HEK293 (cell line): ENCODE measurements around the gene RBMXL3.
"Not testable (repeated sequence)": the region's sequence is repeated elsewhere in the genome, so short reads cannot be mapped to it uniquely, and the experiment has no call there.

ENCODE experiments used
- CTCF ChIA-PET: fragments of 350-600 bp; formaldehyde crosslinking; extraction: SDS; loops from one replicate; lab custom pipeline; 2021; ENCODE audit warnings: antibody characterized with exemption; lab: Yijun Ruan, JAX
- POLR2A ChIA-PET: fragments of 300-600 bp; formaldehyde crosslinking; extraction: SDS; loops from one replicate; lab custom pipeline; 2020; ENCODE audit warnings: antibody characterized with exemption, inconsistent platforms; lab: Yijun Ruan, JAX
- H3K27ac ChIP-seq: fragments of 200-500 bp; sonication (Bioruptor generic); 2 replicates; pipeline ENCODE4 v1.5.1; 2014; ENCODE audit warnings: low read depth, low read length, control low read depth, inconsistent platforms; ENCODE audit errors: extremely low read depth
- H3K36me3 ChIP-seq, 2 experiments: fragments of 200-500 bp in 1 of 2; sonication (Bioruptor generic) in 1 of 2; 1 replicate in 1 of 2; 2 replicates in 1 of 2; pipeline ENCODE4 v1.5.1; 2014 to 2017; ENCODE audit warnings: inconsistent platforms in 2 of 2, low read length in 2 of 2; ENCODE audit not compliant: control insufficient read depth in 2 of 2, insufficient read depth in 1 of 2
- H3K4me1 ChIP-seq: fragments of 200-500 bp; sonication (Bioruptor generic); 2 replicates; pipeline ENCODE4 v1.5.1; 2014; ENCODE audit warnings: mild to moderate bottlenecking, low read length, inconsistent platforms; ENCODE audit not compliant: control insufficient read depth, insufficient read depth
- H3K4me3 ChIP-seq: 2 replicates; pipeline ENCODE4 v1.5.1; 2011; ENCODE audit warnings: low read depth, mild to moderate bottlenecking, control low read depth, low read length, moderate library complexity
- H3K9me3 ChIP-seq: fragments of 200-500 bp; sonication (Bioruptor generic); 2 replicates; pipeline ENCODE4 v1.5.1; 2014; ENCODE audit warnings: low read depth, low read length, inconsistent platforms; ENCODE audit not compliant: control insufficient read depth, insufficient read depth
- CTCF ChIP-seq: fragments of 450-650 bp; formaldehyde crosslinking; IDR thresholded peaks from 2 replicates; pipeline ENCODE4 v1.5.1; 2016; ENCODE audit warnings: missing biosample characterization, missing genetic modification characterization
- PRDM1 ChIP-seq: fragments of 450-650 bp; formaldehyde crosslinking; IDR thresholded peaks from 2 replicates; pipeline ENCODE4; 2016; ENCODE audit warnings: missing biosample characterization, missing genetic modification characterization
- TCF7L2 ChIP-seq: IDR thresholded peaks from 2 replicates; pipeline ENCODE4 v1.6.1; 2011; ENCODE audit warnings: low read depth, mild to moderate bottlenecking, inconsistent platforms, low read length, moderate library complexity, borderline replicate concordance
- ZBTB20 ChIP-seq: fragments of 450-650 bp; formaldehyde crosslinking; IDR thresholded peaks from 2 replicates; pipeline ENCODE4 v1.5.1; 2016; ENCODE audit warnings: missing biosample characterization, missing genetic modification characterization
- ZFP37 ChIP-seq: fragments of 450-650 bp; formaldehyde crosslinking; IDR thresholded peaks from 2 replicates; pipeline ENCODE4 v1.5.1; 2016; ENCODE audit warnings: missing biosample characterization, missing genetic modification characterization
- ZFP69B ChIP-seq: fragments of 450-650 bp; formaldehyde crosslinking; IDR thresholded peaks from 2 replicates; pipeline ENCODE4 v1.5.1; 2016; ENCODE audit warnings: missing biosample characterization, missing genetic modification characterization
- ZNF112 ChIP-seq: fragments of 450-650 bp; formaldehyde crosslinking; IDR thresholded peaks from 2 replicates; pipeline ENCODE4 v1.5.0; 2017; ENCODE audit warnings: missing biosample characterization, missing genetic modification characterization
- ZNF138 ChIP-seq: fragments of 450-650 bp; formaldehyde crosslinking; IDR thresholded peaks from 2 replicates; pipeline ENCODE4 v1.5.1; 2016; ENCODE audit warnings: missing biosample characterization, missing genetic modification characterization, borderline replicate concordance
- ZNF146 ChIP-seq: fragments of 450-650 bp; formaldehyde crosslinking; IDR thresholded peaks from 2 replicates; pipeline ENCODE4 v1.5.1; 2016; ENCODE audit warnings: missing biosample characterization, missing genetic modification characterization
- ZNF157 ChIP-seq: fragments of 450-650 bp; formaldehyde crosslinking; IDR thresholded peaks from 2 replicates; pipeline ENCODE4 v1.5.1; 2016; ENCODE audit warnings: missing biosample characterization, missing genetic modification characterization
- ZNF175 ChIP-seq: fragments of 450-650 bp; formaldehyde crosslinking; IDR thresholded peaks from 2 replicates; pipeline ENCODE4 v1.5.1; 2016; ENCODE audit warnings: missing biosample characterization, missing genetic modification characterization
- ZNF266 ChIP-seq: fragments of 450-650 bp; formaldehyde crosslinking; IDR thresholded peaks from 2 replicates; pipeline ENCODE4 v1.5.1; 2016; ENCODE audit warnings: missing biosample characterization, missing genetic modification characterization, low read depth
- ZNF433 ChIP-seq: fragments of 450-650 bp; formaldehyde crosslinking; IDR thresholded peaks from 2 replicates; pipeline ENCODE4 v1.5.1; 2016; ENCODE audit warnings: missing biosample characterization, missing genetic modification characterization, low read depth
- ZNF560 ChIP-seq: fragments of 450-650 bp; formaldehyde crosslinking; IDR thresholded peaks from 2 replicates; pipeline ENCODE4 v1.5.1; 2017; ENCODE audit warnings: missing biosample characterization, missing genetic modification characterization, borderline replicate concordance
- ZNF654 ChIP-seq: fragments of 450-650 bp; formaldehyde crosslinking; IDR thresholded peaks from 2 replicates; pipeline ENCODE4 v1.5.1; 2016; ENCODE audit warnings: low read depth, missing biosample characterization, missing genetic modification characterization
- ZNF670 ChIP-seq: fragments of 450-650 bp; formaldehyde crosslinking; IDR thresholded peaks from 2 replicates; pipeline ENCODE4 v1.5.1; 2016; ENCODE audit warnings: missing biosample characterization, missing genetic modification characterization, low read depth
- ZNF704 ChIP-seq: fragments of 450-650 bp; formaldehyde crosslinking; IDR thresholded peaks from 2 replicates; pipeline ENCODE4 v1.5.1; 2016; ENCODE audit warnings: missing biosample characterization, missing genetic modification characterization
- ZNF76 ChIP-seq: fragments of 450-650 bp; formaldehyde crosslinking; IDR thresholded peaks from 2 replicates; pipeline ENCODE4; 2016; ENCODE audit warnings: low read depth, missing biosample characterization, missing genetic modification characterization, borderline replicate concordance
- ZNF830 ChIP-seq: fragments of 450-650 bp; IDR thresholded peaks from 2 replicates; pipeline ENCODE4 v1.5.0; 2018; ENCODE audit warnings: missing biosample characterization, missing genetic modification characterization, low read depth, mild to moderate bottlenecking, moderate library complexity
- TF ChIP-seq, protein P1 (sequence below): fragments of 450-650 bp; formaldehyde crosslinking; IDR thresholded peaks from 2 replicates; pipeline ENCODE4 v1.5.1; 2016; ENCODE audit warnings: missing biosample characterization, missing genetic modification characterization

Gene RBMXL3

GRCh38 chrX:115214605-115215004, 25.4 kb downstream of the RBMXL3 start:
- CTCF ChIA-PET, result interaction anchor here (0.6 to 0.7 kb wide), 2 partner anchors 40 to 108 kb away, joined by 3 read pairs; no protein-coding TSS in a partner anchor
- Histone ChIP-seq H3K4me3 (no peak overlapping the region), H3K27ac (no peak overlapping the region), H3K36me3 (no peaks in the 10 kb centered on the region; a peak in 1 of 3 replicates), H3K4me1 (no peaks in the 10 kb centered on the region), H3K9me3 (no peaks in the 10 kb centered on the region; the same call in none of the 2 replicates)
- POLR2A ChIA-PET, result no interaction called here
- no peak for TF ChIP-seq ZFP37 (tag by site-specific recombination)
- TF ChIP-seq ZNF670 (tag by site-specific recombination), result no peak
- TF ChIP-seq ZNF560, result no peak
- no peak for TF ChIP-seq ZNF830 (tag by site-specific recombination)
- TF ChIP-seq ZNF175, result no peak
- no peak for TF ChIP-seq PRDM1 (tag by site-specific recombination)
- no peak for TF ChIP-seq ZNF112
- no peak for TF ChIP-seq TCF7L2
- TF ChIP-seq ZNF138 (tag by site-specific recombination), result no peak
- TF ChIP-seq ZBTB20 (tag by site-specific recombination), result no peak
- TF ChIP-seq ZFP69B, result no peak
- TF ChIP-seq ZNF433 (tag by site-specific recombination), result no peak
- TF ChIP-seq ZNF704 (tag by site-specific recombination), result no peak
- no peak for TF ChIP-seq ZNF157 (tag by site-specific recombination)
- no peak for TF ChIP-seq ZNF76 (tag by site-specific recombination)

DNA sequence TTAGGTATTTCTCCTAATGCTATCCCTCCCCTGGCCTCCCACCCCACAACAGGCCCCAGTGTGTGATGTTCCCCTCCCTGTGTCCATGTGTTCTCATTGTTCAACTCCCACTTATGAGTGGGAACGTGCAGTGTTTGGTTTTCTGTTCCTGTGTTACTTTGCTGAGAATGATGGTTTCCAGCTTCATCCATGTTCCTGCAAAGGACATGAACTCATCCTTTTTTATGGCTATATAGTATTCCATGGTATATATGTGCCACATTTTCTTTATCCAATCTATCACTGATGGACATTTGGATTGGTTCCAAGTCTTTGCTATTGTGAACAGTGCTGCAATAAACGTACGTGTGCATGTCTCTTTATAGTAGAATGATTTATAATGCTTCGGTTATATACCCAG, 28.1 kb downstream of the RBMXL3 start:
- TF ChIP-seq, protein P1, sequence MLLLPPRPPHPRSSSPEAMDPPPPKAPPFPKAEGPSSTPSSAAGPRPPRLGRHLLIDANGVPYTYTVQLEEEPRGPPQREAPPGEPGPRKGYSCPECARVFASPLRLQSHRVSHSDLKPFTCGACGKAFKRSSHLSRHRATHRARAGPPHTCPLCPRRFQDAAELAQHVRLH, result 0 out of 2 replicates have a peak, but pooled peaks have one; percentile 30
- TF ChIP-seq ZNF146 (tag by site-specific recombination), result peak; percentile 95
- TF ChIP-seq, all 188 proteins: peak for 2; not testable (repeated sequence) for 186
- CTCF ChIA-PET, result not testable (repeated sequence)

GRCh38 chrX:115226929-115227328, 37.7 kb downstream of the RBMXL3 start:
- Histone ChIP-seq H3K9me3 (no peaks in the 10 kb centered on the region), H3K36me3 (no peaks in the 10 kb centered on the region; a peak in 1 of 3 replicates), H3K4me3 (no peak overlapping the region), H3K4me1 (peaks cover 25% of the 10 kb centered on the region; the same call in 1 of the 2 replicates), H3K27ac (no peak overlapping the region)
- ChIA-PET POLR2A (no interaction called here), CTCF (interaction anchor here (0.6 to 2.0 kb wide), 16 partner anchors 22 to 246 kb away, joined by 3 to 9 read pairs (median 4); no protein-coding TSS in a partner anchor)
- TF ChIP-seq ZNF654 (tag by site-specific recombination), result peak; percentile 53
- TF ChIP-seq CTCF (tag by site-specific recombination), result peak; percentile 92
- no peak for TF ChIP-seq ZNF266 (tag by site-specific recombination)

More for the DNA sequence above, 28.1 kb downstream of the RBMXL3 start:
- H3K4me3 ChIP-seq, H3K27ac ChIP-seq, H3K4me1 ChIP-seq, H3K36me3 ChIP-seq, POLR2A ChIA-PET, H3K9me3 ChIP-seq: not testable (repeated sequence)
